ENCODE measurements around the gene ATP4B. TPM values are rescaled to one million over a fixed set of nuclear protein-coding genes. Genes with fewer than 3 reads are reported as not detected.
A peak's percentile ranks its signal among the peaks of the same experiment; 100 is the strongest.

ATP4B gene
- total RNA-seq, 4 donors from 2014 or later = not detected

GRCh38 chr13:113601166-113602070 lies 56.6 kb downstream of the ATP4B start:
- H3K36me3 ChIP-seq = peaks cover 26% of the 10 kb centered on the region
- H3K9me3 ChIP-seq = no peaks in the 10 kb centered on the region
- no peak for DNase-seq (ENCODE audit: low spot score in 2 of 2)
- H3K27me3 ChIP-seq = no peaks in the 10 kb centered on the region
- 97% methylated on average over 21 of the region's 28 CpGs for WGBS
- H3K4me1 ChIP-seq = no peaks in the 10 kb centered on the region
- no peak overlapping the region for H3K27ac ChIP-seq
- TF ChIP-seq CTCF (IDR thresholded peaks at IDR 0.05) (no peak), POLR2A (IDR thresholded peaks at IDR 0.05) (no peak), EP300 (IDR thresholded peaks at IDR 0.05) (no peak), POLR2AphosphoS5 (IDR thresholded peaks at IDR 0.05) (no peak)
- no peak overlapping the region for H3K4me3 ChIP-seq

GRCh38 chr13:113599391-113599790 lies 58.6 kb downstream of the ATP4B start:
- no peaks in the 10 kb centered on the region for H3K9me3 ChIP-seq
- H3K27ac ChIP-seq = no peak overlapping the region
- 100% methylated on average over 12 of the region's 12 CpGs for WGBS
- H3K4me3 ChIP-seq = no peak overlapping the region
- TF ChIP-seq POLR2A (IDR thresholded peaks at IDR 0.05) = no peak
- no peak for TF ChIP-seq EP300 (IDR thresholded peaks at IDR 0.05)
- no peak for TF ChIP-seq POLR2AphosphoS5 (IDR thresholded peaks at IDR 0.05)
- no peak for TF ChIP-seq CTCF (IDR thresholded peaks at IDR 0.05)
- H3K4me1 ChIP-seq = no peaks in the 10 kb centered on the region
- peak; percentile 46 to 52 for DNase-seq (ENCODE audit: low spot score in 2 of 2)
- H3K27me3 ChIP-seq = no peaks in the 10 kb centered on the region
- peaks cover 32% of the 10 kb centered on the region for H3K36me3 ChIP-seq

Other genes with a start within 250 kb of the ATP4B start
- 1 to 10 TPM; 2.5 to 8.6 (median 5.5) TPM for gene ADPRHL1, start 204.7 kb downstream of the ATP4B start, total RNA-seq
- gene DCUN1D2, start 167.5 kb downstream of the ATP4B start, total RNA-seq = 10 to 100 TPM in 3 of 4 donors, 1 to 10 TPM in 1; 8.7 to 51.7 (median 18.3) TPM
- gene TFDP1, start 73.4 kb downstream of the ATP4B start, total RNA-seq = 10 to 100 TPM; 47.5 to 63.3 (median 52.0) TPM
- gene GRK1, start 9.0 kb upstream of the ATP4B start, total RNA-seq = not detected
- gene TMEM255B, start 101.0 kb upstream of the ATP4B start, total RNA-seq = 1 to 10 TPM in 2 of 4 donors, under 1 TPM in 2; 0.26 to 3.8 (median 1.7) TPM
- gene GAS6, start 205.9 kb upstream of the ATP4B start, total RNA-seq = 100 to 1,000 TPM; 175 to 286 (median 224) TPM